Spleen (tissue), 7 donors: ENCODE measurements around the gene LRRC74B.

Experiments
- POLR2A ChIP-seq, 3 donors: fragments of 450-650 bp; IDR thresholded peaks; one replicate each; pipeline ENCODE4 v1.5.1; 2017; ENCODE audit warnings: antibody characterized with exemption in 3 of 3, mild to moderate bottlenecking in 1 of 3
- POLR2AphosphoS5 ChIP-seq, 3 donors: sonication (generic); formaldehyde crosslinking; IDR thresholded peaks; one replicate each; pipeline ENCODE4 v1.5.1; 2017; ENCODE audit warnings: antibody characterized with exemption in 3 of 3
- TF ChIP-seq, protein P1 (sequence below), 11 experiments: fragments of 200-600 bp in 7 of 11; fragments of 450-650 bp in 4 of 11; sonication (generic) in 4 of 11; IDR thresholded peaks in 8 of 11; conservative IDR thresholded peaks in 3 of 11; 1 replicate in 7 of 11; 2 replicates in 4 of 11; pipeline versions ENCODE4 v1.4.0 to v1.8.0; 2016 to 2021; ENCODE audit warnings: antibody characterized with exemption in 11 of 11, inconsistent platforms in 4 of 11, mild to moderate bottlenecking in 1 of 11
- donor health status: DM: no; HTN: no; CAD: no; lungs with moderate emphysema.
- donor health status: DM: no; HTN: no; CAD: no.
- donor health status: DM: no; HTN: no; CAD: no.

DNA sequence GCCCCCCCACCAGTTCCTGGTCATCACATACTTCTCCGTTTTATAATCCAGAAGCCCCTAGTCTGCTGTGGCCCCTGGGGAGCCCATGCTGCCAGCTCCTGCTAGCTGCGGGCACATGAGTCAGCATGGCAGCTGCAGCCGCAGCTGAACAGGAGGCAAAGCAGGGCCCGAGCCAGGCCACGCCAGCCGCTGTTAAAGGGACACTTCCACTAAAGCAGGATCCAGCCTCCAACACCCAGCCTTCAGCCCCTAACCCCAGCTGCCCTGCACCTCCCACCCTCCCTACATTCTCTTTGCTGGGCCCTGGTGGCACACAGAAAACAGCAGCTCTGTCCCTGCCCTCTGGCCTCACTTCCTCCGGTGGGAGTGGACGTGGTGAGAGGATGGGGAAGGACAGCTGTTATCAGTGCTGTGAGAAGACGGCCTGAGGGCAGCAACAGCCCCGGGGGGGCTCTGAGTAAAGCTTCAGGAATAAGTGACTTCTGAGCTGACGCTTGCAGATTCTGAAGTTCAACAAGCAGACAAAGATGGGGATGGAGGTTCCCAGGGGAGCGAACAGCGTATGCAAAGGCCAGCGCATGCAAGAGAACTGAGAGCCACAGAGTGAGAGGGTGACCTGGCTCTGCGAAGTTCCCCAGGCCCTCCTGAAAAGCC, 688 bp upstream of the LRRC74B start:
- TF ChIP-seq POLR2A (IDR thresholded peaks at IDR 0.05) (no peak), POLR2AphosphoS5 (IDR thresholded peaks at IDR 0.05) (no peak)
- TF ChIP-seq, protein P1, sequence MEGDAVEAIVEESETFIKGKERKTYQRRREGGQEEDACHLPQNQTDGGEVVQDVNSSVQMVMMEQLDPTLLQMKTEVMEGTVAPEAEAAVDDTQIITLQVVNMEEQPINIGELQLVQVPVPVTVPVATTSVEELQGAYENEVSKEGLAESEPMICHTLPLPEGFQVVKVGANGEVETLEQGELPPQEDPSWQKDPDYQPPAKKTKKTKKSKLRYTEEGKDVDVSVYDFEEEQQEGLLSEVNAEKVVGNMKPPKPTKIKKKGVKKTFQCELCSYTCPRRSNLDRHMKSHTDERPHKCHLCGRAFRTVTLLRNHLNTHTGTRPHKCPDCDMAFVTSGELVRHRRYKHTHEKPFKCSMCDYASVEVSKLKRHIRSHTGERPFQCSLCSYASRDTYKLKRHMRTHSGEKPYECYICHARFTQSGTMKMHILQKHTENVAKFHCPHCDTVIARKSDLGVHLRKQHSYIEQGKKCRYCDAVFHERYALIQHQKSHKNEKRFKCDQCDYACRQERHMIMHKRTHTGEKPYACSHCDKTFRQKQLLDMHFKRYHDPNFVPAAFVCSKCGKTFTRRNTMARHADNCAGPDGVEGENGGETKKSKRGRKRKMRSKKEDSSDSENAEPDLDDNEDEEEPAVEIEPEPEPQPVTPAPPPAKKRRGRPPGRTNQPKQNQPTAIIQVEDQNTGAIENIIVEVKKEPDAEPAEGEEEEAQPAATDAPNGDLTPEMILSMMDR (IDR thresholded peaks at IDR 0.05 in 8 of 11, conservative IDR thresholded peaks at IDR 0.05 in 3 of 11): no peak
